H1 (cell line): Measurements from ENCODE around the gene TMED10. TPM values are rescaled to one million over a fixed set of nuclear protein-coding genes. Genes with fewer than 3 reads are reported as not detected.

Experiments used
- CTCF ChIA-PET: fragments of 300-600 bp; sonication (Branson Sonifier 250); formaldehyde crosslinking; loops from one replicate; lab custom pipeline; 2021; ENCODE audit not compliant: partially characterized antibody; lab: Charles Lee
- POLR2A ChIA-PET: fragments of 300-600 bp; sonication (Branson Sonifier 250); formaldehyde crosslinking; loops from one replicate; lab custom pipeline; 2021; ENCODE audit warnings: inconsistent platforms; ENCODE audit not compliant: partially characterized antibody; lab: Charles Lee
- DNase-seq, 2 experiments: peaks; one replicate each; pipeline versions ENCODE4 v3.0.0 to v3.0.0-alpha.2; 2010 to 2022; ENCODE audit warnings: low spot score in 2 of 2, low read depth in 1 of 2, mixed read lengths in 1 of 2
- FAIRE-seq: peaks from 2 replicates; lab custom pipeline; 2011; peaks lifted over from hg19 to GRCh38; lab: Jason Lieb, UNC
- H2AFZ ChIP-seq: 2 replicates; pipeline ENCODE4 v1.8.1; 2012; ENCODE audit warnings: low read length, inconsistent platforms
- H2AK5ac ChIP-seq: 2 replicates; pipeline ENCODE4 v1.6.1; 2013; ENCODE audit warnings: low read depth, low read length
- H2BK120ac ChIP-seq: replicated peaks from 2 replicates; pipeline ENCODE3; 2013; ENCODE audit warnings: low read depth, low read length, inconsistent platforms
- H2BK12ac ChIP-seq: 2 replicates; pipeline ENCODE4 v1.6.1; 2013; ENCODE audit warnings: low read depth, low read length
- H2BK15ac ChIP-seq: 2 replicates; pipeline ENCODE4 v1.6.1; 2013; ENCODE audit warnings: low read length
- H2BK20ac ChIP-seq: 2 replicates; pipeline ENCODE4 v1.6.1; 2013; ENCODE audit warnings: low read length
- H2BK5ac ChIP-seq: 2 replicates; pipeline ENCODE4 v1.6.1; 2013; ENCODE audit warnings: low read depth, low read length
- H3K14ac ChIP-seq: 2 replicates; pipeline ENCODE4 v1.6.1; 2013; ENCODE audit warnings: inconsistent platforms; ENCODE audit not compliant: insufficient read length
- H3K18ac ChIP-seq: 2 replicates; pipeline ENCODE4 v1.6.1; 2013; ENCODE audit warnings: low read length; ENCODE audit errors: extremely low read depth
- H3K23ac ChIP-seq: 2 replicates; pipeline ENCODE4 v1.6.1; 2013; ENCODE audit warnings: inconsistent platforms; ENCODE audit not compliant: insufficient read length
- H3K23me2 ChIP-seq: 2 replicates; pipeline ENCODE4 v1.6.1; 2013; ENCODE audit warnings: low read depth, low read length
- H3K27ac ChIP-seq: 2 replicates; pipeline ENCODE4 v1.6.1; 2011; ENCODE audit warnings: low read depth, low read length, inconsistent platforms
- H3K27me3 ChIP-seq, 4 experiments: replicated peaks in 1 of 4; 1 replicate in 1 of 4; 2 replicates in 3 of 4; pipeline versions ENCODE4 v1.6.1 to v1.8.1; 2011 to 2013; ENCODE audit warnings: low read length in 3 of 4, mild to moderate bottlenecking in 3 of 4, inconsistent platforms in 2 of 4, mixed read lengths in 2 of 4, moderate library complexity in 1 of 4; ENCODE audit not compliant: control insufficient read depth in 3 of 4, insufficient read depth in 3 of 4; ENCODE audit errors: extremely low read depth in 1 of 4
- H3K36me3 ChIP-seq, 4 experiments: 2 replicates each; pipeline versions ENCODE4 v1.6.1 to v1.8.1; 2011 to 2013; ENCODE audit warnings: mild to moderate bottlenecking in 4 of 4, low read length in 3 of 4, moderate library complexity in 2 of 4, control low read depth in 1 of 4, inconsistent platforms in 1 of 4; ENCODE audit not compliant: insufficient read depth in 4 of 4, control insufficient read depth in 2 of 4
- H3K4ac ChIP-seq: replicated peaks from 2 replicates; pipeline ENCODE3; 2013; ENCODE audit warnings: low read length, low read depth, mixed read lengths, inconsistent platforms; ENCODE audit not compliant: insufficient read length
- H3K4me1 ChIP-seq, 4 experiments: replicated peaks in 1 of 4; 1 replicate in 1 of 4; 2 replicates in 3 of 4; pipeline versions ENCODE4 v1.6.1 to v1.8.1; 2011 to 2013; ENCODE audit warnings: low read length in 3 of 4, inconsistent platforms in 2 of 4, mixed read lengths in 1 of 4; ENCODE audit not compliant: insufficient read depth in 4 of 4, control insufficient read depth in 3 of 4
- H3K4me2 ChIP-seq, 2 experiments: 2 replicates each; pipeline versions ENCODE4 v1.6.1 to v1.8.1; 2011 to 2013; ENCODE audit warnings: low read depth in 2 of 2, low read length in 2 of 2, control low read depth in 1 of 2, inconsistent platforms in 1 of 2, mild to moderate bottlenecking in 1 of 2; ENCODE audit not compliant: insufficient read depth in 1 of 2
- H3K4me3 ChIP-seq, 4 experiments: fragments of 200-600, 300-600 bp in 1 of 4; sonication (generic), shearing (Covaris generic), sonication (Bioruptor Twin) in 1 of 4; 2 replicates each; pipeline versions ENCODE4 v1.5.1 to v1.8.1; 2011 to 2016; ENCODE audit warnings: low read length in 4 of 4, low read depth in 3 of 4, control low read depth in 2 of 4, inconsistent platforms in 2 of 4, mild to moderate bottlenecking in 2 of 4, mixed read lengths in 1 of 4, moderate library complexity in 1 of 4; ENCODE audit not compliant: insufficient read depth in 2 of 4; ENCODE audit errors: extremely low read depth in 1 of 4
- H3K56ac ChIP-seq: replicated peaks from 2 replicates; pipeline ENCODE3; 2013; ENCODE audit warnings: low read depth, mild to moderate bottlenecking, mixed read lengths, low read length, inconsistent platforms; ENCODE audit not compliant: insufficient read length
- H3K79me1 ChIP-seq: 2 replicates; pipeline ENCODE4 v1.6.1; 2013; ENCODE audit warnings: low read depth, low read length, control low read depth
- H3K79me2 ChIP-seq, 2 experiments: 2 replicates each; pipeline versions ENCODE4 v1.6.1 to v1.8.1; 2012 to 2013; ENCODE audit warnings: low read length in 2 of 2, mild to moderate bottlenecking in 2 of 2, inconsistent platforms in 1 of 2; ENCODE audit not compliant: insufficient read depth in 2 of 2, control insufficient read depth in 1 of 2
- H3K9ac ChIP-seq, 4 experiments: replicated peaks in 1 of 4; 1 replicate in 1 of 4; 2 replicates in 3 of 4; pipeline versions ENCODE4 v1.6.1 to v1.8.1; 2011 to 2013; ENCODE audit warnings: low read depth in 3 of 4, low read length in 3 of 4, control low read depth in 2 of 4, mild to moderate bottlenecking in 2 of 4, moderate library complexity in 2 of 4, inconsistent platforms in 1 of 4; ENCODE audit errors: extremely low read depth in 1 of 4
- H3K9me3 ChIP-seq, 2 experiments: 2 replicates each; pipeline versions ENCODE4 v1.6.1 to v1.8.1; 2012 to 2013; ENCODE audit warnings: mild to moderate bottlenecking in 2 of 2, moderate library complexity in 2 of 2, control low read depth in 1 of 2, inconsistent platforms in 1 of 2, low read depth in 1 of 2, low read length in 1 of 2, mixed read lengths in 1 of 2; ENCODE audit not compliant: insufficient read depth in 2 of 2
- H4K20me1 ChIP-seq, 2 experiments: replicated peaks in 1 of 2; 2 replicates each; pipeline versions ENCODE3 to v1.8.1; 2011 to 2013; ENCODE audit warnings: inconsistent platforms in 2 of 2, low read length in 2 of 2, mild to moderate bottlenecking in 1 of 2; ENCODE audit not compliant: insufficient read depth in 2 of 2, control insufficient read depth in 1 of 2
- H4K5ac ChIP-seq: 2 replicates; pipeline ENCODE4 v1.6.1; 2013; ENCODE audit warnings: low read length, low read depth, mixed read lengths, inconsistent platforms; ENCODE audit not compliant: insufficient read length
- H4K8ac ChIP-seq: 2 replicates; pipeline ENCODE4 v1.8.0; 2013; ENCODE audit warnings: mild to moderate bottlenecking, moderate library complexity, low read length, inconsistent platforms; ENCODE audit not compliant: insufficient read depth; ENCODE audit errors: extremely low read depth
- H4K91ac ChIP-seq: replicated peaks from 2 replicates; pipeline ENCODE3; 2013; ENCODE audit warnings: low read length, mixed read lengths, inconsistent platforms; ENCODE audit not compliant: insufficient read length
- BCL11A ChIP-seq, 2 experiments: IDR thresholded peaks; one replicate each; pipeline ENCODE4 v1.6.1; 2011; ENCODE audit warnings: low read depth in 2 of 2, low read length in 2 of 2, mild to moderate bottlenecking in 2 of 2
- BRCA1 ChIP-seq: IDR thresholded peaks from 2 replicates; pipeline ENCODE4 v1.6.1; 2012; ENCODE audit warnings: low read depth, low read length, improper control_type of control experiment
- CBX5 ChIP-seq: fragments of 300-800, 300-1000 bp; sonication (generic); IDR thresholded peaks from 2 replicates; pipeline ENCODE4 v1.7.1; 2016; ENCODE audit warnings: antibody characterized with exemption, low read length, low read depth
- CREB1 ChIP-seq: IDR thresholded peaks from 2 replicates; pipeline ENCODE4 v1.6.1; 2012; ENCODE audit warnings: inconsistent platforms
- KDM1A ChIP-seq: fragments of 200-600, 300-600 bp; sonication (generic); IDR thresholded peaks from 2 replicates; pipeline ENCODE4 v1.7.1; 2016; ENCODE audit warnings: mild to moderate bottlenecking, low read length, borderline replicate concordance
- NANOG ChIP-seq: IDR thresholded peaks from 2 replicates; pipeline ENCODE4 v1.6.1; 2011; ENCODE audit warnings: low read length, low read depth, mild to moderate bottlenecking, inconsistent platforms; ENCODE audit not compliant: insufficient read depth, poor library complexity, severe bottlenecking
- RAD21 ChIP-seq, 2 experiments: IDR thresholded peaks in 1 of 2; conservative IDR thresholded peaks in 1 of 2; 2 replicates each; pipeline ENCODE4 v1.6.1; 2011; ENCODE audit warnings: low read depth in 2 of 2, low read length in 2 of 2, improper control_type of control experiment in 1 of 2, inconsistent platforms in 1 of 2, mild to moderate bottlenecking in 1 of 2, moderate library complexity in 1 of 2
- RBBP5 ChIP-seq: IDR thresholded peaks from 2 replicates; pipeline ENCODE4 v1.7.1; 2012; ENCODE audit warnings: low read depth, mild to moderate bottlenecking, inconsistent platforms, low read length, moderate library complexity, borderline replicate concordance
- SRF ChIP-seq: IDR thresholded peaks from 2 replicates; pipeline ENCODE4 v1.6.1; 2011; ENCODE audit warnings: mild to moderate bottlenecking, low read depth, low read length, moderate library complexity
- TAF1 ChIP-seq: IDR thresholded peaks from 2 replicates; pipeline ENCODE4 v1.6.1; 2011; ENCODE audit warnings: mild to moderate bottlenecking, low read depth, low read length
- TEAD4 ChIP-seq: IDR thresholded peaks from 2 replicates; pipeline ENCODE4 v1.6.1; 2012; ENCODE audit warnings: low read depth, low read length, inconsistent platforms, mixed read lengths
- USF2 ChIP-seq: IDR thresholded peaks from 2 replicates; pipeline ENCODE4 v1.6.1; 2011; ENCODE audit warnings: low read length, improper control_type of control experiment
- WGBS, 2 experiments: shearing (Covaris generic) in 1 of 2; methylation state at CpG; one replicate each; pipeline versions ENCODE4 v1.1.6 to v1.1.7; 2013 to 2015; ENCODE audit warnings: low lambda C conversion rate in 2 of 2, mixed read lengths in 2 of 2, inconsistent platforms in 1 of 2, low coverage in 1 of 2, missing lambda C conversion rate in 1 of 2; ENCODE audit not compliant: insufficient replicate concordance in 2 of 2, insufficient coverage in 1 of 2, insufficient read length in 1 of 2; ENCODE audit errors: extremely low coverage in 1 of 2, missing lambda C conversion rate in 1 of 2; 5-methylcytosine and 5-hydroxymethylcytosine counted together
- polyA plus RNA-seq, 7 experiments: library from polyadenylated mRNA; depleted of rRNA in 3 of 7; stranded (reverse) in 5 of 7; unstranded in 2 of 7; fragments of >200 nt in 5 of 7; fragments of 200-250 nt in 2 of 7; gene quantifications; 1 replicate in 5 of 7; 2 replicates in 1 of 7; 4 replicates in 1 of 7; pipeline versions ENCODE4 v1.2.1 to v1.2.3, GENCODE V29; 2011 to 2013; ENCODE audit warnings: missing spikeins in 2 of 7, mixed read lengths in 2 of 7
- total RNA-seq: library from RNA; stranded (reverse); fragmentation: NEBNext Ultra II Directional; extraction: Animal tissue kit (Norgen Biotek cat#: 25700); gene quantifications from 2 replicates; pipeline ENCODE4 v1.2.1, GENCODE V29; 2021

The TMED10 gene
- total and polyA plus RNA-seq, 2 of the 8 experiments (the other 6 are each of a cell fraction or from before 2014, with no cell fraction given), result 218 to 250 TPM

GRCh38 chr14:75153295-75153694 is 23.1 kb downstream of the TMED10 start:
- H4K5ac ChIP-seq, result no peak overlapping the region
- no peaks in the 10 kb centered on the region for H3K79me1 ChIP-seq
- no peak overlapping the region for H4K91ac ChIP-seq
- H3K23ac ChIP-seq, result no peak overlapping the region
- H2BK20ac ChIP-seq, result no peak overlapping the region
- no peak overlapping the region for H2BK5ac ChIP-seq
- H3K56ac ChIP-seq, result no peak overlapping the region
- peaks cover 2 to 6% of the 10 kb centered on the region in 2 experiments for H4K20me1 ChIP-seq
- FAIRE-seq, result no peak
- no peak overlapping the region for H3K14ac ChIP-seq
- no peak overlapping the region for H2AK5ac ChIP-seq
- H3K27ac ChIP-seq, result no peak overlapping the region
- no peak for TF ChIP-seq CBX5
- no peak for TF ChIP-seq RAD21 (IDR thresholded peaks at IDR 0.05 in 1 of 2, conservative IDR thresholded peaks at IDR 0.05 in 1 of 2; ENCODE audit: low read depth in 2 of 2, low read length in 2 of 2)
- TF ChIP-seq BCL11A (IDR thresholded peaks at IDR 0.05; ENCODE audit: low read depth in 2 of 2, low read length in 2 of 2), result no peak
- no peak for TF ChIP-seq NANOG
- TF ChIP-seq USF2, result no peak
- TF ChIP-seq RBBP5, result no peak
- no peak for TF ChIP-seq CREB1
- TF ChIP-seq TEAD4, result no peak
- no peak for TF ChIP-seq BRCA1
- TF ChIP-seq KDM1A, result no peak
- no peak for TF ChIP-seq SRF
- TF ChIP-seq TAF1, result no peak
- H3K79me2 ChIP-seq, result peaks cover 4 to 27% of the 10 kb centered on the region in 2 experiments; a peak in 3 of 4 replicates
- H3K9ac ChIP-seq, result no peak overlapping the region
- no peaks in the 10 kb centered on the region for H3K9me3 ChIP-seq
- H3K36me3 ChIP-seq, result peaks cover 0 to 6% (median 0%) of the 10 kb centered on the region in 4 experiments; a peak in 2 of 8 replicates
- POLR2A ChIA-PET, result interaction anchor here (0.6 to 1.4 kb wide), 3 partner anchors 14 to 160 kb away, joined by 3 to 4 read pairs (median 3); no protein-coding TSS in a partner anchor
- no peak overlapping the region for H3K4me3 ChIP-seq
- H2BK12ac ChIP-seq, result no peak overlapping the region
- WGBS, 2 experiments, result 88% methylated on average over 1 of the region's 1 CpG; no CpG with 5 or more reads in 1 of the 2 experiments
- no peak for DNase-seq
- H3K27me3 ChIP-seq, result no peaks in the 10 kb centered on the region
- H2BK120ac ChIP-seq, result no peak overlapping the region
- CTCF ChIA-PET, result interaction anchor here (0.7 to 1.5 kb wide), 5 partner anchors 13 to 501 kb away, joined by 3 to 4 read pairs (median 3); no protein-coding TSS in a partner anchor
- H3K18ac ChIP-seq, result no peak overlapping the region
- H3K4me2 ChIP-seq, result no peak overlapping the region
- peaks cover 0 to 3% (median 0%) of the 10 kb centered on the region in 4 experiments; a peak in 3 of 7 replicates for H3K4me1 ChIP-seq
- H4K8ac ChIP-seq, result no peak overlapping the region
- H2BK15ac ChIP-seq, result no peak overlapping the region
- H3K4ac ChIP-seq, result no peak overlapping the region
- no peak overlapping the region for H2AFZ ChIP-seq
- no peaks in the 10 kb centered on the region for H3K23me2 ChIP-seq
